GM18502 (cell line): ENCODE data around the gene UFSP1.
"Not testable (repeated sequence)": the region's sequence is repeated elsewhere in the genome, so short reads cannot be mapped to it uniquely, and the experiment has no call there.

Experiments used
- ATAC-seq: cut with Tn5 transposase; IDR thresholded peaks from one replicate; pipeline ENCODE4 v1.9.1; 2021; ENCODE audit warnings: mild to moderate bottlenecking; ENCODE audit not compliant: unreplicated experiment, poor library complexity

Gene UFSP1

GRCh38 chr7:100888988-100889750 lies at the start of gene UFSP1:
Gene UFSP1 (minus strand): TSS chr7:100889715. CDS start chr7:100889271, 444 bp downstream.
- ATAC-seq, result peak; percentile 28

GRCh38 chr7:100936167-100936566 lies 46.7 kb upstream of the UFSP1 start:
- not testable (repeated sequence) for ATAC-seq

GRCh38 chr7:100935381-100935780 lies 45.9 kb upstream of the UFSP1 start:
- ATAC-seq, result not testable (repeated sequence)

GRCh38 chr7:100933734-100934133 lies 44.2 kb upstream of the UFSP1 start:
- ATAC-seq, result no peak

GRCh38 chr7:100929808-100930174 lies 40.3 kb upstream of the UFSP1 start:
- no peak for ATAC-seq

GRCh38 chr7:100923616-100924015 lies 34.1 kb upstream of the UFSP1 start:
- not testable (repeated sequence) for ATAC-seq

GRCh38 chr7:100921039-100921438 lies 31.5 kb upstream of the UFSP1 start:
- ATAC-seq, result no peak

- not testable (repeated sequence) for ATAC-seq
Measured at GRCh38 chr7:100919779-100920437, 30.4 kb upstream of the UFSP1 start.

GRCh38 chr7:100919335-100919734 lies 29.8 kb upstream of the UFSP1 start:
- ATAC-seq, result not testable (repeated sequence)

- no peak for ATAC-seq
Measured at GRCh38 chr7:100914879-100915447, 25.4 kb upstream of the UFSP1 start.

- ATAC-seq, result no peak
Measured at GRCh38 chr7:100914208-100914878, 24.8 kb upstream of the UFSP1 start.

GRCh38 chr7:100911484-100911883 lies 22.0 kb upstream of the UFSP1 start:
- ATAC-seq, result no peak

- not testable (repeated sequence) for ATAC-seq
Measured at GRCh38 chr7:100910443-100910842, 20.9 kb upstream of the UFSP1 start.

- no peak for ATAC-seq
Measured at GRCh38 chr7:100908512-100908911, 19.0 kb upstream of the UFSP1 start.

- ATAC-seq, result no peak
Measured at GRCh38 chr7:100902638-100903037, 13.1 kb upstream of the UFSP1 start.

GRCh38 chr7:100901921-100902332 lies 12.4 kb upstream of the UFSP1 start:
- no peak for ATAC-seq

- no peak for ATAC-seq
Measured at GRCh38 chr7:100900978-100901377, 11.5 kb upstream of the UFSP1 start.

- ATAC-seq, result no peak
Measured at GRCh38 chr7:100899432-100899831, 9.9 kb upstream of the UFSP1 start.

GRCh38 chr7:100897772-100898454 lies 8.4 kb upstream of the UFSP1 start:
- ATAC-seq, result no peak
